A549 treated with CpdA at 1 μM for 4 hours (cell line): ENCODE measurements around the gene ABHD8. TPM values are rescaled to one million over a fixed set of nuclear protein-coding genes. Genes with fewer than 3 reads are reported as not detected.

Experiments used
- total RNA-seq: library from RNA; stranded (reverse); fragments of 200-300 nt; extraction: Qiagen RNA extraction; gene quantifications from 5 replicates; pipeline ENCODE4 v1.2.3, GENCODE V29; 2022; ENCODE audit warnings: low read depth

ABHD8 gene, protein sequence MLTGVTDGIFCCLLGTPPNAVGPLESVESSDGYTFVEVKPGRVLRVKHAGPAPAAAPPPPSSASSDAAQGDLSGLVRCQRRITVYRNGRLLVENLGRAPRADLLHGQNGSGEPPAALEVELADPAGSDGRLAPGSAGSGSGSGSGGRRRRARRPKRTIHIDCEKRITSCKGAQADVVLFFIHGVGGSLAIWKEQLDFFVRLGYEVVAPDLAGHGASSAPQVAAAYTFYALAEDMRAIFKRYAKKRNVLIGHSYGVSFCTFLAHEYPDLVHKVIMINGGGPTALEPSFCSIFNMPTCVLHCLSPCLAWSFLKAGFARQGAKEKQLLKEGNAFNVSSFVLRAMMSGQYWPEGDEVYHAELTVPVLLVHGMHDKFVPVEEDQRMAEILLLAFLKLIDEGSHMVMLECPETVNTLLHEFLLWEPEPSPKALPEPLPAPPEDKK
- total RNA-seq: 2.6 to 3.8 TPM (median 3.4 TPM) in 5 replicates

DNA sequence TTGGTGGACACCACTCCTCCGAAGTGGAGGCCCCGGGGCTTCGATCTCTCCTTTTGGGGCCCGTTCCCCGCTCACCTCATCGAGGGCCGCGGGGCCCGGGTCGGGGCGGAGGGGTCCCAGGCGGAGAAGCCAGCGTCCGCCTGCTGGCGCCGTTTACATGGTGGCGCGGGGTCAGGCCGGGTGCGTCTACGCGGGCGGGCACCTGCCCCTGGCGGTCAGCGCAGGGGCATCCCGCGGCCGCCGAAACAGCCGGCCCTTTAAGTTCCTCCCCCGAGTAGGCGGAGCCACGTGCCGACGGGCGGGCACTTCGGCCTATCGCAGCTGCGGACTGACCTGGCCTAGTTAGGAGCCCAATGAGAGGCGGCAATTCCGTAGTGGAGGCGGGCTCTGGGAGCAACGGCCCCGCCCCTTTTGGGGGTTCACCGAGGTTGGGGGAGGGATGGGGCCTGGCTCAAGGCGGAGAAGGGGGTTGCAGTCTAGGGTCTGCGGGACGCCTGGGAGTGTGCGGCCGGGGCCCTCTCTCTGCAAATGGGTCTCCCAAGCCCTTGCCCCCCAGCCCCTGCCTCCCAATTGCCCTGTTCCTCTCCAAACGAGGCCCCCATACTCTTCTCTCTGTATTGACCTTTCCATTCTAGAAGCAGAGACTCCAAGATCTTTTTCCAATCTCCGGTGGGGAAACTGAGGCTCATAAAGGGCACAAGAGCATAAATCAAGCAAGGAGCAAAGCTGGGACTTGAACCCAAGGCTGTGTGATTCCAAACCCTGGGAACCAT lies at the start of gene ABHD8:
Gene ABHD8, minus strand, starts transcription at position 259 of the 773 bp plus-strand sequence. CDS start 1,809 bp downstream, outside the sequence.

DNA sequence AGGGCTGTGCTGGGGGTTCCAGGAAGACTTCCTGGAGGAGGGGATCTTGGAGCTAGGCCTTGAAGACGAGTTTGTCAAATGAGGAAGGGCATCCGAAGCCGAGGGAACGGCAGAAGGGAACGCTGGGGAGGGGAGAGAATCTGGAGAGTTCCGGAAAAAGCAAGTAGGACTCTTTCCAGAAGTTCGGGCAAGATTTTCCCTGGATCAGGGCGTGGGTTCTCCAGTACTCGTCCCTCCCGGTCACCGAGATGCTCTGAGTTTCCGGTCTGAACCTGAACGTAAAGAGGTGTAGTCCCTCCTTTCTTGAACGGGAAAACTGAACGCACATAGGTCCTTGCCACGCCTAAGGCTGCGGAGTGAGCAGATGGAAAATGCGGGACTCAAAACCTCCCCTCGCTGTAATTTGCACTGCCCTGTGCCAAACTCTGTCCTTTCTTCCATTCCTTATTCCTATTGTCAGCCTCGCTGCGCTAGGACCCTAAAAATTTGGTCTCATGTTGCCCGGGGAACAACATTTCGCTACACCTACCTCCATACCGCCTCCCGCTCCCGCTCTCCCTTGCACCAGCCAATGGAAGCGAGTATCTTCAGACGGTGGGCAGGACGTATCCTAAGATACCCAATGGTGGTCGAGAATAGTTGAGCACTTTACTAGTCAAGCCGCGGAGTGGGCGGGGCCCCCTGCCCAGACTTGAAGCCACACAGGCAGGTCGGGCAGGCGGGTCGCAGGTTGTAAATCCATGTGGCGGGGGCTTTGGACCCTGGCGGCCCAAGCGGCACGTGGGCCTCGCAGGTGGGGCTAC lies 33.8 kb upstream of the ABHD8 start, which contains the start of gene GTPBP3:
Gene GTPBP3, plus strand, starts transcription at position 682 of the 803 bp plus-strand sequence. Its CDS starts 59 bp downstream, at position 741.

GRCh38 chr19:17334414-17335409 lies 31.5 kb upstream of the ABHD8 start, which contains the start of gene ANO8:
Gene ANO8, minus strand, starts transcription at chr19:17334855. Its CDS starts 185 bp downstream, at chr19:17334670.

GRCh38 chr19:17309198-17309964 lies 6.2 kb upstream of the ABHD8 start, which contains the start of gene DDA1:
Gene DDA1, plus strand, starts transcription at chr19:17309563. Its CDS starts 92 bp downstream, at chr19:17309655.

DNA sequence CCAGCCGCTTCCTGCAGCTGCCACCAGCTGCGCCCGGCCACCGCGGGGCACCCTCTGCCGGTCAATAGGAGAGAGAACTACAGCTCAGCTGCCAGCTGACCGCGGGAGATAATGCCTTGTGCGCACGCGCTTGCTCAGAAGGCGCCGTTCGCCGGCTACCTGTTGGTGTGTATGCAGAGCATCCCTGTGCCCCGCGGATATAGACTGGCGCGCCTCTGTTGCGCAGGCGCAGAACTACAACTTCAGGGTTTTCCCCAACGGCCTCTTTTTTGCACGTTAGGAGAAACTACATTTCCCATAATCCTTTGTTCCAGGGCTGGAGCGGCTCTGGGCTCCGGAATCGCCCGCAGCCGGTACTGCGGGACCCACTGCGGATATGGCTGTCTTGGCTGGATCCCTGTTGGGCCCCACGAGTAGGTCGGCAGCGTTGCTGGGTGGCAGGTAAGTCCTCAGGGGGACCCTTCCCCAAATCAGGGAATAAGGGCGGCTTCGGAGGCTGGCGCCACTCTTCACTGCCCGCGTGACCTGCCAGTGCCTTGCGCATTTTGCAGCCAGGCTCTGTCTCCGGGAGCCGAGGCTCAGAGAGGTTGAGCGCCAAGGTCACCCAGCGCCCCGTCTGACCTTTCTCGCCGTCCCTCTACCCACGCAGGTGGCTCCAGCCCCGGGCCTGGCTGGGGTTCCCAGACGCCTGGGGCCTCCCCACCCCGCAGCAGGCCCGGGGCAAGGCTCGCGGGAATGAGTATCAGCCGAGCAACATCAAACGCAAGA lies 2.5 kb upstream of the ABHD8 start, which contains the start of gene MRPL34:
Gene MRPL34, plus strand, starts transcription at position 356 of the 768 bp plus-strand sequence. Its CDS starts 21 bp downstream, at position 377.

DNA sequence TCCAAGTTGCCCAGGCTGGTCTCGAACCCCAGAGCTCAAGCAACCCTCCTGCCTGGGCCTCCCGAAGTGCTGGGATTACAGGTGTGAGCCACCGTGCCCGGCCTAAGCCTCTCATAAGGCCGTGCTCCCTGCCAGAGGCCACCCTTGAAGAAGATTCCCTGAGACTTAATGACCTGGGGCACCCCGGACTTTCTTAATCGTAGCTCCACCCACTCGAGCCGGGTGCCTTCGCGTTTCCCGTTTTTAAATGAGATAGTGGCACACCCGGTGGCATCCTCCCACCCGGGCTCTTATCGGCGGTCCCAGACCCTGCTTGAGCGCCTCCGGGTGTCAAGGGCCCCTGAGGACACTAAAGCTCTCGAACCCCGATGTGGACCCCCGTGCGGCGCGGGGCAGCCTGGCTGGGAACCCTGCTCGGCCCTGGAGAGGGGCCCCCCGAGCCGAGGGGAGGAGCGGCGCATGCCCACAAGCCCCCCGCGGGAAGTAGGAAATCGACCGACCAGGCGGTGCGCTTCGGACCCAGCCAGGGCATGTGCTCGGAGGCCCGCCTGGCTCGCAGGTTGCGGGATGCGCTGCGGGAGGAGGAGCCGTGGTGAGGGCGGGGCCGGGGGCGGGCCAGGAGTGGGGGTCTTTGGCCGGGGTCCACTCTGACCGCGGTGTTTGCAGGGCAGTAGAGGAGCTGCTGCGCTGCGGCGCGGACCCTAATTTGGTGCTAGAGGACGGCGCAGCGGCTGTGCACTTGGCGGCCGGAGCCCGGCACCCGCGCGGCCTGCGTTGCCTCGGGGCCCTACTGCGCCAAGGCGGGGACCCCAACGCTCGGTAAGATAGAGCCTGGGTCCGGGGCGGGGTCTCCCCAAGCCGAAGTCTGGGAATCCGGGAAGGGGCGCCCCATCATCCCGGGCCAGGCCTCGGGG lies 21.6 kb downstream of the ABHD8 start, which contains the start of gene ANKLE1:
Gene ANKLE1, plus strand, starts transcription at position 511 of the 914 bp plus-strand sequence. Its CDS starts 20 bp downstream, at position 531.

GRCh38 chr19:17266975-17267788 lies 36.0 kb downstream of the ABHD8 start, which contains the start of gene BABAM1:
Gene BABAM1, plus strand, starts transcription at chr19:17267443. Its CDS starts 1,364 bp downstream, at chr19:17268807.

DNA sequence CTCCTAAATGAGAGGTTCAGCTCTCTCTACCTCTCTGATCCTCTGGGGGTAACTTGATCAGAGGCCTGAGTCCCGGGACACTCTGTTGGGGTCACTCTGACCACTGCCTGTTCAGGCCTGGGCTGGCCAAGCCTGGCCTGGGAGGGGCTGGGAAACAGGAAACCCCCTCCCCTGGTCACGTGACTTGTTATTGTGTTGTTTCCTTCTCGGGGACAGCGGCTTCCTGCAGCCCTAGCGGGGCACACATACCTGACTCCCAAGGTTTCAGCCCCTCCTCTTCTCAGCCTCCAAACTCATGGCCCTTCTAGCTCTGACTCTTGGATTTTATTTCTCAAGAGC lies 38.6 kb downstream of the ABHD8 start, which contains the start of gene USHBP1:
Gene USHBP1, minus strand, starts transcription at position 105 of the 339 bp plus-strand sequence. CDS start 446 bp downstream, outside the sequence.

GRCh38 chr19:17245535-17245984 lies 57.7 kb downstream of the ABHD8 start, which contains the start of gene NR2F6:
Gene NR2F6, minus strand, starts transcription at chr19:17245919. Its CDS starts 699 bp downstream, at chr19:17245220.

Other genes starting within 250 kb of the ABHD8 start
- 13.3 to 16.4 TPM (median 15.0 TPM) in 5 replicates for gene HAUS8, start 228.0 kb downstream of the ABHD8 start, total RNA-seq
- gene MYO9B, start 227.6 kb downstream of the ABHD8 start, total RNA-seq: 31.7 to 40.7 TPM (median 34.0 TPM) in 5 replicates
- 13.2 to 17.2 TPM (median 16.4 TPM) in 5 replicates for gene USE1, start 88.1 kb downstream of the ABHD8 start, total RNA-seq
- 9.6 to 12.2 TPM (median 12.0 TPM) in 5 replicates for gene OCEL1, start 77.2 kb downstream of the ABHD8 start, total RNA-seq
- 23.8 to 61.8 TPM (median 55.3 TPM) in 5 replicates for gene NR2F6, start 57.5 kb downstream of the ABHD8 start, total RNA-seq
- gene USHBP1, start 38.7 kb downstream of the ABHD8 start, total RNA-seq: not detected in 5 replicates
- gene BABAM1, start 36.0 kb downstream of the ABHD8 start, total RNA-seq: 61.0 to 67.8 TPM (median 65.2 TPM) in 5 replicates
- 0.30 to 0.94 TPM (median 0.66 TPM) in 5 replicates for gene ANKLE1, start 21.5 kb downstream of the ABHD8 start, total RNA-seq
- 69.3 to 104 TPM (median 95.7 TPM) in 5 replicates for gene MRPL34, start 2.4 kb upstream of the ABHD8 start, total RNA-seq
- 66.5 to 75.4 TPM (median 69.7 TPM) in 5 replicates for gene DDA1, start 6.1 kb upstream of the ABHD8 start, total RNA-seq
- gene ANO8, start 31.4 kb upstream of the ABHD8 start, total RNA-seq: 2.8 to 4.7 TPM (median 4.0 TPM) in 5 replicates
- 15.7 to 23.4 TPM (median 21.9 TPM) in 5 replicates for gene GTPBP3, start 34.1 kb upstream of the ABHD8 start, total RNA-seq
- gene PLVAP, start 73.9 kb upstream of the ABHD8 start, total RNA-seq: not detected in 5 replicates
- gene CCDC194, start 90.8 kb upstream of the ABHD8 start, total RNA-seq: not detected in 5 replicates
- gene BST2, start 102.2 kb upstream of the ABHD8 start, total RNA-seq: 0.10 to 0.14 TPM in 2 of 5 replicates, not detected in the others
- 28.2 to 42.0 TPM (median 39.8 TPM) in 5 replicates for gene MVB12A, start 116.6 kb upstream of the ABHD8 start, total RNA-seq
- gene TMEM221, start 145.2 kb upstream of the ABHD8 start, total RNA-seq: 0.56 to 0.92 TPM (median 0.74 TPM) in 5 replicates
- gene NXNL1, start 157.5 kb upstream of the ABHD8 start, total RNA-seq: not detected in 5 replicates
- gene SLC27A1, start 167.1 kb upstream of the ABHD8 start, total RNA-seq: 2.0 to 3.4 TPM (median 2.8 TPM) in 5 replicates
- 43.1 to 77.3 TPM (median 74.1 TPM) in 5 replicates for gene PGLS, start 208.2 kb upstream of the ABHD8 start, total RNA-seq